Activated CD4-positive, alpha-beta memory T cell treated with anti-CD3 and anti-CD28 coated beads, Interleukin-2, amount 10 ng/mL, durations not matched to agents 7 days and 5 days (primary cell): ENCODE measurements around the gene NEURL2. TPM values are rescaled to one million over a fixed set of nuclear protein-coding genes. Genes with fewer than 3 reads are reported as not detected.

ENCODE experiments used
- CTCF ChIA-PET: fragments of 350-600 bp; sonication (Branson Sonifier 250); formaldehyde crosslinking; loops from one replicate; lab custom pipeline; 2021; ENCODE audit warnings: antibody characterized with exemption, inconsistent platforms; lab: Charles Lee
- POLR2A ChIA-PET: fragments of 350-600 bp; sonication (Branson Sonifier 250); formaldehyde crosslinking; loops from one replicate; lab custom pipeline; 2021; ENCODE audit warnings: antibody characterized with exemption; lab: Charles Lee
- DNase-seq: peaks from one replicate; pipeline ENCODE4 v3.0.0-alpha.2; 2020
- H3K27ac Mint-ChIP-seq: one replicate; pipeline ENCODE4 v1.8.0; 2021; ENCODE audit warnings: mild to moderate bottlenecking, mixed read lengths
- H3K27me3 Mint-ChIP-seq: one replicate; pipeline ENCODE4 v1.8.0; 2021; ENCODE audit warnings: mixed read lengths
- H3K36me3 Mint-ChIP-seq: one replicate; pipeline ENCODE4 v1.8.0; 2021; ENCODE audit warnings: low read depth, mixed read lengths
- H3K4me1 Mint-ChIP-seq: one replicate; pipeline ENCODE4 v1.8.0; 2021; ENCODE audit warnings: mixed read lengths
- H3K4me3 Mint-ChIP-seq: one replicate; pipeline ENCODE4 v1.8.0; 2021; ENCODE audit warnings: mild to moderate bottlenecking, mixed read lengths
- H3K9me3 Mint-ChIP-seq: one replicate; pipeline ENCODE4 v1.8.0; 2021; ENCODE audit warnings: mixed read lengths
- total RNA-seq, 2 experiments: library from RNA; stranded (reverse); gene quantifications; one replicate each; pipeline ENCODE4 v1.2.3, GENCODE V29; 2021

Gene NEURL2
- total RNA-seq, 2 experiments from 2014 or later = 1.0 to 1.6 TPM

DNA sequence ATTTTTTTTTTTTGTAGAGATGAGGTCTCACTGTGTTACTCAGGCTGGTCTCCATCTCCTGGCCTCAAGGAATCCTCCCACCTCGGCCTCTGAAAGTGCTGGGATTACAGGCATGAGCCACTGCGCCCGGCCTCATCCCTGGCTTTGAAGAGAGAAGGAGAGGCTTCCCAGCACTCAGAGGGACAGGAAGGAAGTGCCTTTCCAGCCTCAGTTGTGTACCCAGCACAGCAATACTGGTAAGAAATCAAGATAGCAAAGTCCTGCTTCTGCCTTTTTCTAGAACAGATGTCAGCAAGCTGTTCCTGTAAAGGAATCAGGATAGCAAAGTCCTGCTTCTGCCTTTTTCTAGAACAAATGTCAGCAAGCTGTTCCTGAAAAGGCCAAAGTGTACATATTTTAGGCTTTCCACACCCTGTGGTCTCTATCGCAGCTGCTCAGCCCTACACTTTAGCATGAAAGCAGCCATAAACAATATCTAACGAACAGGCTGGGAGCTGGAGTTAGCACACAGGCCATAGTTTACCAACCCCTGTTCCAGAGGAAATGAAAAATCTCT, 27.3 kb upstream of the NEURL2 start:
- POLR2A ChIA-PET = interaction anchor here (0.8 to 4.1 kb wide), 3 partner anchors 15 to 62 kb away, joined by 3 to 16 read pairs (median 3); partner anchors contain the start of genes PCIF1 and ZNF335
- H3K4me1 Mint-ChIP-seq = peaks cover 3% of the 10 kb centered on the region
- no peak overlapping the region for H3K27ac Mint-ChIP-seq

DNA sequence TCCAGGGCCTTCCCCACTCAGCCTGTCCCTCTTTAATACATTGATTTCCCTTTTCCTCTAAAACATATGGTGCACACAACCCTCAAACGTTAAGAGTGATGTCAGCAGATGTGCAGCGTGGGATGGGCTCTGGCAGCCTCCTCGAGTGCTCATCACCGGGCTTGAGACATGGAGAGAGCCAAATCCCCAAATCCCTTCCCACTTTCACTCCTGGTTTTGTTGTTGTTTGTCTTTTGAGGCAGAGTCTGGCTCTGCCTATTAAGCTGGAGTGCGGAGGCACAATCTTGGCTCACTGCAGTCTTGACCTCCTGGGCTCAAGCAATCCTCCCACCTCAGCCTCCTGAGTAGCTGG, 26.8 kb upstream of the NEURL2 start:
- H3K4me3 Mint-ChIP-seq = no peak overlapping the region
- DNase-seq = no peak
- no peaks in the 10 kb centered on the region for H3K9me3 Mint-ChIP-seq
- peaks cover 3% of the 10 kb centered on the region for H3K4me1 Mint-ChIP-seq
- no peaks in the 10 kb centered on the region for H3K36me3 Mint-ChIP-seq
- H3K27ac Mint-ChIP-seq = no peak overlapping the region
- ChIA-PET POLR2A (interaction anchor here (0.8 to 4.1 kb wide), 2 partner anchors 16 to 55 kb away, joined by 3 to 16 read pairs; partner anchors contain the start of genes PCIF1 and ZNF335), CTCF (interaction anchor here (1.0 kb wide), 1 partner anchor 119 kb away, joined by 3 read pairs; no protein-coding TSS in a partner anchor)
- peaks cover 30% of the 10 kb centered on the region for H3K27me3 Mint-ChIP-seq

More for the DNA sequence above, 27.3 kb upstream of the NEURL2 start:
- no peak for DNase-seq
- Mint-ChIP-seq H3K9me3 (no peaks in the 10 kb centered on the region), H3K4me3 (no peak overlapping the region), H3K36me3 (no peaks in the 10 kb centered on the region), H3K27me3 (peaks cover 32% of the 10 kb centered on the region)
- CTCF ChIA-PET = interaction anchor here (1.0 kb wide), 1 partner anchor 119 kb away, joined by 3 read pairs; no protein-coding TSS in a partner anchor

DNA sequence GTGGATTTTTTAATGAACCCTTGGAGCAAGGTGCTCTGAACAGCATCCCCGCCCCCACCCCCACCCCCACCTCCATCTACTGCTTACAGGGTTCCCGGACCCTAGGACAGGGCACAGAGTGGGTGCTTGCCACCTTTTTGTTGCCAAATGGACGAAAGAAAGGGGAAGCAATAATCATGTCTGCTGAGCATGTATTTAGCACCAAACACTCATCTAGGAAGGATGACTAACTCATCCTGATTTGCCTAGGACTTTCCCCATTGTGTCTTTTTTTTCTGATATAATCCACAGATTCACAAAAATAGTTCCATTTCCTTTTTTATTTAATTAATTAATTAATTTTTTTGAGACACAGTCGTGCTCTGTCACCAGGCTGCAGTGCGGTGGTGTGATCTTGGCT, 22.1 kb upstream of the NEURL2 start:
- ChIA-PET POLR2A (no interaction called here), CTCF (no interaction called here)
- Mint-ChIP-seq H3K27ac (no peak overlapping the region), H3K27me3 (peaks cover 26% of the 10 kb centered on the region), H3K36me3 (no peaks in the 10 kb centered on the region), H3K9me3 (no peaks in the 10 kb centered on the region), H3K4me1 (peaks cover 19% of the 10 kb centered on the region), H3K4me3 (no peak overlapping the region)
- no peak for DNase-seq

DNA sequence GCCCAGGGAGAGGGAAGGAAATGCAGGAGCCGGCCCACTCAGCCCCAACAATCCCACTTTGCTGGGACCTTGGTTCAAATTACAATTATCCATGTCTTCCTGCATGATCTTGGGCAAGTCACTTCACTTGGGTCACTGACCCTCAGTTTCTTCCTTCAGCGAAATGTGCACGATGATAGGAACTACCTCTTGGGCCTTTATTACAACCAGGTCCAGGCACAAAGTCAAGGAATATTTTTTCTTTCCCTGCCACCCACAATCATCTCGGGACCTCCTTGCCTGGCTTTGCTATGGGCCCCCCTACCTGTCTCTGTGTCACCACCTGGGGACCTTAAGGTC, 21.3 kb upstream of the NEURL2 start:
- no peak overlapping the region for H3K4me3 Mint-ChIP-seq
- no peaks in the 10 kb centered on the region for H3K36me3 Mint-ChIP-seq
- DNase-seq = no peak
- CTCF ChIA-PET = no interaction called here
- H3K27me3 Mint-ChIP-seq = peaks cover 23% of the 10 kb centered on the region
- POLR2A ChIA-PET = no interaction called here
- H3K9me3 Mint-ChIP-seq = no peaks in the 10 kb centered on the region
- peaks cover 19% of the 10 kb centered on the region for H3K4me1 Mint-ChIP-seq
- H3K27ac Mint-ChIP-seq = no peak overlapping the region

DNA sequence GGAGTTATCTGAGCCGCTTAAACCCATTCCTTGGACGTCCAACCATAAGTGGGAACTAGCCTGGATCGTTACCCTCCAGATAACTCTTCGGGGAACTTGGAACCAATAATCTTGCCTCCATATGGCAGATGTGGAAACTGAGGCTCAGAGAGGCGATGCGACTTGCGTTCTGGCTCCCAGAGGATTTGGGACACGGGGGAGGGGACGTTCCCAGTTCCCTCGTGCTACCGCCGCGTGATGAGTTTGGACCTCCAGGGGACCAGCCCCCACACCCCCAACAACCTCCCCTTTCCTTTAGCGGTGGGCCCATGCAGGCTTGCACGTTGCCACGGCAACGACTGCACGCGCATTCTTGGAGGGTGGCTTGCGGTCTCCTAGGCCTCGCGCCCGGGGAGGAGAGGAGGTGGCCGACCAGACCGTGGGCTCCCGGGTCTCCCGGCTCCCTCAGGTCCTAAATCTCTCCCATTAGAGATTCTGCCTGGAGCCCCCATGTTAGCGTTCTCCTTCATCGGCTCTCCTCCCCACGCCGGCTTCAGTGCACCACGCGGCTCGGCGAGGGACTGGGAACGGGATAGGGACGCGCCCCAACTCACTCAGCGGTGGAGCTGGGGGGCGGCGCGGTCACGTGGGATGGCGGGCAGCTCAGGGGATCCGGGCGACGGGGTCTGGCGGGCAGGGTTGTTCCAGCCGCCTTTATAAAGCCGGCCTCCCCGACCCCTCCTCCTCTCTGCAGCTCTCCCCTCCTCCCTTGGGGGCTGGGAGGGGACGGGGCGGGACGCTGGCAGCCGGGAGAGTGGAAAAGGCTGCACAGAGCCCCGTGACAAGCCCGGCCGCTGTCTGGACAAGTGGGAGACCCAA, 20.7 kb upstream of the NEURL2 start, which contains the start of gene PLTP:
Gene PLTP (minus strand): TSS at position 670 of the 858 bp plus-strand sequence. CDS start 703 bp downstream, outside the sequence.
- Mint-ChIP-seq H3K9me3 (no peaks in the 10 kb centered on the region), H3K27ac (no peak within 1 kb of the TSS), H3K4me1 (peaks cover 19% of the 10 kb centered on the region), H3K4me3 (peak within 1 kb of the TSS; percentile 64), H3K36me3 (no peaks in the 10 kb centered on the region), H3K27me3 (peaks cover 23% of the 10 kb centered on the region)
- peak; percentile 35 for DNase-seq
- ChIA-PET CTCF (no interaction called here), POLR2A (interaction anchor here (1.6 to 2.3 kb wide), 2 partner anchors 22 to 99 kb away, joined by 4 to 16 read pairs; partner anchors contain the start of genes PCIF1 and UBE2C)

DNA sequence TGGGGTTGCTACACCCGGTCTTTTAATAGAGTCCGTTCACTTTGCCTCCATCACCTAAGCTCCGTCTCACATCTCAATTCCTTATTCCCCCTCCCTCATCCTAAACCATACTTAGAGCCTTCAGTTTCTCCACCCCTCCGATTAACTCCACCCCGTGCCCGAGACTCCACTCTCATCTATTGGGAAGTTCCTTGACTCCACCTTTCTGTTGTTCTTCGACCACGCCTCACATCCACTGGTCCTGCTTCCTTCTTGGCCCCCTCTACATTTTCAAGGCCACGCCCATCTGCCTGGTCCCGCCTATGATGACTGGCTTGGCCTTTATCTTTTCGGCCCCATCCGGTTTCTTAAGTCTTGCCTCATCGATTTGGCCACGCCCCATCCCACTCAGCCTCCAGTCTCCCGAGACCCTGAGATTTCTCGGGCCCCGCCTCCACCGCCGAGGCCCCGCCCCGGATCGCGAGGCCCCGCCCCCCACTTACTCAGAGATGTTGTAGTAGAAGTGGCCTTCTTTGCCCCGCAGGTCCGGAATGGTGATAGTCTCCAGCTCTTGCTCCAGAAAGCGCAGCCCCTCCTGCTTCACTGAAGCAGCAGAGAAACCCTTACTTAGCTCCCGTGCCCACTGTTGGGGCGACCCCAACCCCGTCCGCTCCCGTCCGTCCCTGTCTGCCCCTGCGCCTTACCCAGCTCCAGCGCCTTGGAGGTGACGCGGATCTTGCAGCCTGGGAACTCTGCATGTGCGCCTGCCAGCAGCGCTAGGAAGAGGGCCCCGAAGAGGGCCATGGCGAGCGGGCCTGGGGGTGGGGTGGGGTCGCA, 19.9 kb upstream of the NEURL2 start:
- CTCF ChIA-PET = interaction anchor here (0.7 kb wide), 1 partner anchor 76 kb away, joined by 3 read pairs; no protein-coding TSS in a partner anchor
- POLR2A ChIA-PET = interaction anchor here (0.8 to 2.3 kb wide), 5 partner anchors 9 to 98 kb away, joined by 3 to 16 read pairs (median 4); partner anchors contain the start of genes PCIF1, UBE2C and ZSWIM1
- H3K36me3 Mint-ChIP-seq = no peaks in the 10 kb centered on the region
- H3K27ac Mint-ChIP-seq = peak overlapping the region; percentile 43
- no peaks in the 10 kb centered on the region for H3K9me3 Mint-ChIP-seq
- peak; percentile 92 for DNase-seq
- peak overlapping the region; percentile 64 for H3K4me3 Mint-ChIP-seq
- H3K4me1 Mint-ChIP-seq = peaks cover 19% of the 10 kb centered on the region
- H3K27me3 Mint-ChIP-seq = peaks cover 17% of the 10 kb centered on the region

DNA sequence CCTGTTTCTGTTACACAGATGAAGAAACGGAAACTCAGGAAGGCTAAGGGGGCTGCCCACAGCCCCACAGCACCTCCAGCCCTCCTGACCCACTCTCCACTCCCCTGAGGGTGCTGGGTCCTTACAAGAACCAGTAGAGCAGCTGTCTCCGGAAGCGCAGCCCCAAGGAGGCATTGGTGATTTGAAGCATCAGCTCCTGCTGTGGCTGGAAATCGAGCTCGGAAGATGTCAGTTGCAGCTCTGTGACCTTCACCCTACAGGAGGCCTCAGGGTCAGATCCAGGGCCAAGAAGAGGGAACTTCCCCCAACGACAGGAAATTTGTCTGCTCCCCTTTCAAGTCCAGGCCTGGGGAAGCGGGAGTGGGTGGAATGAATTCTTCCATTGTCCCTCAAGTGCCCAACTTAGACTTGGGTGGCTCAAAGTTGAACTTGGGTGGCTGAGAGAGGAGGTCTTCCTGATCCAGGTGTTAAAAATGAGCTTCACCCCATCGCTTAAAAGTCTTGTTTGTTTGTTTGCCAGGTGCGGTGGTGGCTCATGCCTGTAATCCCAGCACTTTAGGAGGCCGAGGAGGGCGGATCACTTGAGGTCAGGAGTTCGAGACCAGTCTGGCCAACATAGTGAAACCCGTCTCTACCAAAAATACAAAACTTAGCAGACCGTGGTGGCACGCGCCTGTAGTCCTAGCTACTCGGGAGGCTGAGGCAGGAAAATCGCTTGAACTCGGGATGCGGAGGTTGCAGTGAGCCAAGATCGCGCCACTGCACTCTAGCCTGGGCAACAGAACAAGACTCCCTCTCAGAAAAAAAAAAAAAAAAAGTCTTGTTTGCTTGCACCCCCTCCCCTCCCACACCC, 19.0 kb upstream of the NEURL2 start:
- peak overlapping the region; percentile 64 for H3K4me3 Mint-ChIP-seq
- ChIA-PET CTCF (interaction anchor here (0.6 to 1.5 kb wide), 4 partner anchors 60 to 616 kb away, joined by 3 to 5 read pairs (median 3); no protein-coding TSS in a partner anchor), POLR2A (interaction anchor here (0.8 to 2.3 kb wide), 6 partner anchors 8 to 97 kb away, joined by 3 to 16 read pairs (median 5); partner anchors contain the start of genes CTSA, NEURL2, PCIF1 and UBE2C)
- no peaks in the 10 kb centered on the region for H3K36me3 Mint-ChIP-seq
- no peaks in the 10 kb centered on the region for H3K9me3 Mint-ChIP-seq
- H3K27me3 Mint-ChIP-seq = peaks cover 17% of the 10 kb centered on the region
- DNase-seq = no peak
- H3K4me1 Mint-ChIP-seq = peaks cover 19% of the 10 kb centered on the region
- no peak overlapping the region for H3K27ac Mint-ChIP-seq

DNA sequence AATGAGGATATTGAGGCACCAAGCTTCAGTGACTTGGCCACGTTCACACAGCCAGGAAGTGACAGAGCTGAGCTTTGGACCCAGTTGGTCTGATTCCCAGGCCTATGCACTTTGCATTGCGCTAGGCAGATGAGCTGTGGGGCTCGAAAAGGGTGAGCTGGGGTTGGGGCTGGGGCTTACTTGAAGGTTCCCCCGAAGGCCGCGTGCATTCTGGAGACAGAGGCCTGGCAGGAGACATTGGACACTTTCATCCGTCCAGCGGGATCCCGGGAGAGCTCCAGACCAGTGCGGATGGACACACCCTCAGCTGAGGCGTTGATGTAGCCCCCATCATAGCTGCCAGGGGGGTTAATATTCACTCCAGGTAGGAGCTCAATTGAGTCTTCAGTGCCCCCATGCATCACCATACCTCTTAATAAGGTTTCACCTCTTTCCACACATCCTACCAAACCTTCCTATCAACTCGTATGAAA, 18.4 kb upstream of the NEURL2 start:
- Mint-ChIP-seq H3K9me3 (no peaks in the 10 kb centered on the region), H3K27me3 (peaks cover 14% of the 10 kb centered on the region), H3K4me1 (peaks cover 17% of the 10 kb centered on the region), H3K4me3 (no peak overlapping the region), H3K36me3 (no peaks in the 10 kb centered on the region), H3K27ac (no peak overlapping the region)
- ChIA-PET POLR2A (interaction anchor here (1.0 to 2.3 kb wide), 4 partner anchors 8 to 28 kb away, joined by 3 to 16 read pairs (median 6); partner anchors contain the start of genes CTSA, NEURL2, PCIF1 and ZSWIM1), CTCF (interaction anchor here (0.7 to 1.5 kb wide), 4 partner anchors 20 to 615 kb away, joined by 3 to 5 read pairs (median 4); no protein-coding TSS in a partner anchor)
- no peak for DNase-seq

DNA sequence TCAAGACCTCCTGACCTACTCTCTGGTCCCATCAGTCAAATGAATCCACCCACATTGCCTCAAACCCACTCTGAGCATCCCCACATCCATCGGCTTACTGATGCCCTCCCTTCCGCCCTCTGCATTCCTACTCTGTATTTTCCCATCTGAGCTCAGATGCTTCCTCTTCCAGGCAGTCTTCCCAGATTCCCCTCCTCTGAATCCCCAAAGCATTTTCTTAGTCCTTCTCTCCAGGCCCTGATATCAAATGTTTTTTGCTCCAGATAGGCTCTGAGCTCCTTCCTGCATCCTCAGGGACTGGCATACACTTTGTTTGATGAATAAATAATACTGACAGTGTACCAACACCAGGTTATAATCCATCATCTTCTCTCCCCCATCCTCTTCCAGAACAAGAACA, 17.1 kb upstream of the NEURL2 start:
- Mint-ChIP-seq H3K4me1 (peaks cover 16% of the 10 kb centered on the region), H3K9me3 (no peaks in the 10 kb centered on the region), H3K27me3 (peaks cover 9% of the 10 kb centered on the region), H3K4me3 (no peak overlapping the region), H3K36me3 (no peaks in the 10 kb centered on the region), H3K27ac (no peak overlapping the region)
- POLR2A ChIA-PET = no interaction called here
- DNase-seq = no peak
- CTCF ChIA-PET = no interaction called here

DNA sequence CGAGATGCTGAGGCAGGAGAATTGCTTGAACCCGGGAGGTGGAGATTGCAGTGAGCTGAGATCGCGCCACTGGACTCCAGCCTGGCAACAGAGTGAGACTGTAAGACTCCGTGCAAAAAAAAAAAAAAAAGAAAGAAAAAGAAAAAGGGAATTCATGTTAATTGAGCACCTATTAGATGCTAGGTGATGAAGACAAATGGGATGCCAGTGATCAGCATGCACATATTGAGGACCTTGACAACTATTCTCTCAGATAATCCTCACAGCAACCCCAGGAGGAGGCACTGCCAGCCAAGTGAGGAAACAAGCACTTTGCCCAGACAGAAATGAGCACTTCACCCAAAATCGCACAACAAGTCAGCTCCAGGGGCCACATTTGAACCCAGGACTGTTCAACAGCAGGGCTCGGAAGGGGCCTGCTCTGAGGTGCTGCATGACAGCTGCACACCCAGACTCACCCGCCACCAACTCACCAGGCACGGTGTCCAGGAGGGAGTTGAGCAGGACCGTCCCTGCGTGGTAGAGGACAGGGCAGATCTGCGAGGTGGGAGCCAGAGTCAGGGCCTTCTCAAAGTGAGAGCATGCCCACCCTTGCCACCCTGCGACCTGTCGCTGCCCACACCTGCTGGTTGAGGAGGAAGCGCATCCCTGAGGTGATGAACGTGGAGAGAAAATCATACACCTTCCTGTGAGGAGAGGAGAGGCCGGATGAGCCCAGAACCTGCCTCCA, 16.4 kb upstream of the NEURL2 start:
- Mint-ChIP-seq H3K36me3 (no peaks in the 10 kb centered on the region), H3K9me3 (no peaks in the 10 kb centered on the region), H3K4me3 (no peak overlapping the region), H3K27ac (no peak overlapping the region), H3K27me3 (peaks cover 6% of the 10 kb centered on the region), H3K4me1 (peaks cover 15% of the 10 kb centered on the region)
- ChIA-PET CTCF (no interaction called here), POLR2A (interaction anchor here (1.0 to 1.5 kb wide), 2 partner anchors 15 to 83 kb away, joined by 3 read pairs; no protein-coding TSS in a partner anchor)
- DNase-seq = no peak

DNA sequence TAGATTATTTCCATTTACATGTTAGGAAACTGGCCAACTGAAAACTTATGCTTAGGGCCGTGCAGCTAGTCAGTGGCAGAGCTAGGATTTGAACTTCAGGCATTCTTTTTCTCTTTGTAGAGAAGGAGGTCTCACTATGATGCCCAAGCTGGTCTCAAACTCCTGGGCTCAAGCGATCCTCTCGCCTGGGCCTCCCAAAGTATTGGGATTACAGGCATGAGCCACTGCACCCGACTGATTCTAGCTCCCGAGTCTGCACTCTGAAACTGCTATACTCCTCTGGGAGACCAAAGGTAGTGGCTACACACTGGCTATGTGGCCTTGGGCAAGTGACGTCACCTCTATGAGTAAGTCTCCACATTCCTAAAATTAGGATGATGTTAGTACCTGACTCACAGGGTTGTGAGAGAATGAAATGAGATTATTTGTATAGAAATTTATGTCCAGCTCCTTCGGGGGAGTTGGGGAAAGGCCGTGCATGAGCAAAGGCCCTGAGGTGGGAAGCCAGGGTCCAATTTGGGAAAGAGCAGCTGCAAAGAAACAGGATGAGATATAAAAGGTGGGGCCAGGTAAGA, 14.6 kb upstream of the NEURL2 start:
- peaks cover 1% of the 10 kb centered on the region for H3K4me1 Mint-ChIP-seq
- H3K27me3 Mint-ChIP-seq = no peaks in the 10 kb centered on the region
- no peaks in the 10 kb centered on the region for H3K36me3 Mint-ChIP-seq
- ChIA-PET POLR2A (interaction anchor here (0.7 to 1.3 kb wide), 7 partner anchors 8 to 65 kb away, joined by 3 to 4 read pairs (median 3); no protein-coding TSS in a partner anchor), CTCF (no interaction called here)
- H3K4me3 Mint-ChIP-seq = no peak overlapping the region
- no peak overlapping the region for H3K27ac Mint-ChIP-seq
- no peak for DNase-seq
- H3K9me3 Mint-ChIP-seq = no peaks in the 10 kb centered on the region
